Adipocyte (in vitro differentiated cells): ENCODE results near the gene PSMA8.
"Not testable (repeated sequence)": the region's sequence is repeated elsewhere in the genome, so short reads cannot be mapped to it uniquely, and the experiment has no call there.

Experiments used
- DNase-seq: peaks from one replicate; pipeline ENCODE4 v3.0.0-alpha.2; 2015; ENCODE audit warnings: low read depth
- H3K27me3 ChIP-seq: replicated peaks from 2 replicates; pipeline ENCODE4 v1.7.0; 2013; ENCODE audit warnings: mild to moderate bottlenecking, low read length, moderate library complexity; ENCODE audit not compliant: control insufficient read depth, insufficient read depth
- H3K36me3 ChIP-seq: 2 replicates; pipeline ENCODE4 v1.7.0; 2013; ENCODE audit warnings: low read length, mild to moderate bottlenecking, moderate library complexity; ENCODE audit not compliant: control insufficient read depth, insufficient read depth, severe bottlenecking
- H3K4me1 ChIP-seq: 2 replicates; pipeline ENCODE4 v1.7.0; 2013; ENCODE audit warnings: mild to moderate bottlenecking, low read length, moderate library complexity; ENCODE audit not compliant: control insufficient read depth, insufficient read depth
- H3K4me3 ChIP-seq: 2 replicates; pipeline ENCODE4 v1.7.0; 2013; ENCODE audit warnings: mild to moderate bottlenecking, low read length, moderate library complexity
- H3K9ac ChIP-seq: 2 replicates; pipeline ENCODE4 v1.7.0; 2013; ENCODE audit warnings: mild to moderate bottlenecking, low read length, moderate library complexity
- H3K9me3 ChIP-seq: 2 replicates; pipeline ENCODE4 v1.7.0; 2013; ENCODE audit warnings: mild to moderate bottlenecking, low read length, moderate library complexity; ENCODE audit not compliant: control insufficient read depth

The PSMA8 gene

DNA sequence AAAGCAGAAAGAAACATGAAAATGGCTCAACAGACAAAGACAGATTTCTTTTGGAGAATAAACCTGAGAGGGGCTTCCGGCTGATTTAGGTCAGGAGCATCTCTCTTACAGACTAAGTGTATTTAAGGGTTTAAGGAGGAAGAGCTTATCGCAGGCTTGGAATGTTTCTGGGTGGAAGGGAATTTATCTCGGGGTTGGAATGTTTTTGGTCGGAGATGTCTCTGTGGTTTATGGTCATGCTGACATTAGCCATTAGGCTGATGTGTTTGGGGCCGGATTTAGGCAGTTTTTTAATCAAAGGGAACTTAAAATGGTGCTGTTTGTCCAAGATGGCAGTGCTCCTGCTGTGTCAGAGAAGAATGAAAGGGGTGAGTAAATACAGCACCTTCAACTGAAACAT lies 14.4 kb upstream of the PSMA8 start:
- Histone ChIP-seq H3K9me3 (no peaks in the 10 kb centered on the region), H3K36me3 (no peaks in the 10 kb centered on the region), H3K4me1 (no peaks in the 10 kb centered on the region), H3K27me3 (no peaks in the 10 kb centered on the region), H3K9ac (no peak overlapping the region), H3K4me3 (no peak overlapping the region)
- DNase-seq, result no peak

DNA sequence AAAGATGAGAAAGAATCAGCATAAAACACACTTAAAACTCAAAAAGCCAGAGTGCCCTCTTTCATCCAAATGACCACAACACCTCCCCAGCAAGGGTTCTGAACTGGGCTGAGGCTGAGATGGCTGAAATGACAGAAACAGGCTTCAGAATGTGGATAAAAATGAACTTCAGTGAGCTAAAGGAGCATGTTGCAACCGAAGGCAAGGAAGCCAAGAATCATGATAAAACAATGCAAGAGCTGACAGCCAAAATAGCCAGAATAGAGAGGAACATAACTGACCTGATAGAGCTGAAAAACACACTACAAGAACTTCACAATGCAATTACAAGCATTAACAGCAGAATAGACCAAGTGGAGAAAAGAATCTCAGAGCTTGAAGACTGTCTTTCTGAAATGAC lies 12.2 kb upstream of the PSMA8 start:
- no peak overlapping the region for H3K4me3 ChIP-seq
- H3K9ac ChIP-seq, result no peak overlapping the region
- no peaks in the 10 kb centered on the region for H3K36me3 ChIP-seq
- peak; percentile 47 for DNase-seq
- H3K9me3 ChIP-seq, result no peaks in the 10 kb centered on the region
- H3K27me3 ChIP-seq, result no peaks in the 10 kb centered on the region
- no peaks in the 10 kb centered on the region for H3K4me1 ChIP-seq

DNA sequence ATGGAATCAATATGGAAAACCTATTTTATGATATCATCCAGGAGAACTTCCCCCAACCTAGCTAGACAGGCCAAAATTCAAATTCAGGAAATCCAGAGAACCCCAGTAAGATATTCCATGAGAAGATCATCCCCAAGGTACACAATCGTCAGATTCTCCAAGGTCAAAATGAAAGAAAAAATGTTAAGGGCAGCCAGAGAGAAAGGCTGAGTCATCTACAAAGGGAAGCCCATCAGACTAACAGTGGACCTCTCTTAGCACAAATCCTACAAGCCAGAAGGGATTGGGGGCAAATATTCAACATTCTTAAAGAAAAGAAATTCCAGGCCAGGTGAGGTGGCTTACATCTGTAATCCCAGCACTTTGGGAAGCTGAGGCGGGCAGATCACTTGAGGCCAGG lies 11.7 kb upstream of the PSMA8 start:
- not testable (repeated sequence) for H3K4me1 ChIP-seq, DNase-seq, H3K27me3 ChIP-seq, H3K9me3 ChIP-seq, H3K36me3 ChIP-seq, H3K9ac ChIP-seq, H3K4me3 ChIP-seq

DNA sequence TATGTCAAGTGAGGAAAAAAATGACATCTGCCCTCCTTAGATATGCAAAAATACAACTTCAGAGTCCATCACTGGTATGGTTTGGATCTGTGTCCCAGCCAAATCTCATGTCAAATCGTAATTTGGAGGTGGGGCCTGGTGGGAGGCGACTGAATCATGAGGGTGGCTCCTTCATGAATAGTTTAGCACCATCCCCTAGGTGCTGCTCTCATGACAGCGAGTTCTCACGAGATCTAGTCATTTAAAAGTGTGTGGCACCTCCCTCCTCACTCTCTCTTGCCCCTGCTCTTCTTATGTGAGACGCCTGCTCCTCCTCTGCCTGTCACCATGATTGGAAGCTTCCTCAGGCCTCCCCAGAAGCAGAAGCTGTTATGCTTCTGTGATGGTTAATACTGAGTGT lies 5.9 kb upstream of the PSMA8 start:
- no peak for DNase-seq
- no peaks in the 10 kb centered on the region for H3K9me3 ChIP-seq
- no peaks in the 10 kb centered on the region for H3K36me3 ChIP-seq
- no peaks in the 10 kb centered on the region for H3K4me1 ChIP-seq
- no peaks in the 10 kb centered on the region for H3K27me3 ChIP-seq
- H3K9ac ChIP-seq, result no peak overlapping the region
- no peak overlapping the region for H3K4me3 ChIP-seq

DNA sequence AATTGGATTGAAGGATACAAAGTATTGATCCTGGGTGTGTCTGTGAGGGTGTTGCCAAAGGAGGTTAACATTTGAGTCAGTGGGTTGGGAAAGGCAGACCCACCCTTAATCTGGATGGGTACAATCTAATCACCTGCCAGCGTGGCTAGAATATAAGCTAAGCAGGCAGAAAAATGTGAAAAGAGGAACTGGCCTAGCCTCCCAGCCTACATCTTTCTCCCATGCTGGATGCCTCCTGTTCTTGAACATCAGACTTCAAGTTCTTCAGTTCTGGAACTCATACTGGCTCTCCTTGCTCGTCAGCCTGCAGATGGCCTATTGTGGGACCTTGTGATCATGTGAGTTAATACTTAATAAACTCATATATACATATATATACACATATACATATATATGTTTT lies 5.5 kb upstream of the PSMA8 start:
- not testable (repeated sequence) for DNase-seq

DNA sequence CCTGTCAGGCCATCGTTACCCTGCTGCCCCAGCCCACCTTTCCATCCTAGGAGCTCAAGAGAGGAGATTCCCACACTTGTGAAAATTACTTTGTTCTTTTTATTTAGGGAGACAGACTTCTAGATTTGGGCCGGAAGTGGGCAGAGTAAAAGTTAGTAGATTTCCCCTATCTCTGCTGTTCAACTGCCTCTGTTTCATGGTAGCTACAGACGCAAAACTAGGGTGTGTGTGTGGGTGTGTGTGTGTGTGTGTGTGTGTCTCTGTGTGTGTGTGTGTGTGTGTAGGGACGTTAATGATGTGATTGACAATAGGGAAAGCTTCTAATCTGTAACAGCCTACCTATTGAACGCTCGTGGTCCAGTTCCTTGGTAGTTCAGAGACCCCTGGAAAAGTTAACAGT lies 438 bp downstream of the PSMA8 start:
- Histone ChIP-seq H3K9ac (no peak overlapping the region), H3K4me3 (no peak overlapping the region), H3K36me3 (no peaks in the 10 kb centered on the region), H3K27me3 (no peaks in the 10 kb centered on the region), H3K9me3 (no peaks in the 10 kb centered on the region), H3K4me1 (no peaks in the 10 kb centered on the region)
- no peak for DNase-seq

More for the DNA sequence above, 5.5 kb upstream of the PSMA8 start:
- not testable (repeated sequence) for H3K9ac ChIP-seq, H3K36me3 ChIP-seq, H3K4me3 ChIP-seq, H3K9me3 ChIP-seq, H3K4me1 ChIP-seq, H3K27me3 ChIP-seq

DNA sequence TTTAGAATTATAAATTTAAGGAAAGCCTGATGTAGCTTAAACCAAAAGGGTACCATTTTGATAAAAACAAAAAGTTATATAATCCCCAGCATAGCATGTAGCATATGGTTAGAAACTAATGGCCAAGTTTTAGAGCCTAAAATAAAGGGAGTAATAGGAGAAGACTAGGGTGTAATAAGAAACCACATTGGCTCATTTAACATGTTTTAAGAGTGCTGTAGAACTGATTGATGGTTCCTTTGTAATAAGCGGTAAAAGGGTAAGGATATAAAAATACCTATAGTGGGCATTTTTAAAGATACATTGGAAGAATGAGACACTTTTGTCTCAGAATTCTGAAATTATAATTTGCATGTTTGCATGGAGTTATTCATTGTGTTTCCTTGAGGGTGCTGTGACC lies 1.9 kb downstream of the PSMA8 start:
- no peaks in the 10 kb centered on the region for H3K36me3 ChIP-seq
- H3K4me3 ChIP-seq, result no peak overlapping the region
- no peak overlapping the region for H3K9ac ChIP-seq
- H3K27me3 ChIP-seq, result no peaks in the 10 kb centered on the region
- H3K9me3 ChIP-seq, result peaks cover 4% of the 10 kb centered on the region
- no peaks in the 10 kb centered on the region for H3K4me1 ChIP-seq
- no peak for DNase-seq

DNA sequence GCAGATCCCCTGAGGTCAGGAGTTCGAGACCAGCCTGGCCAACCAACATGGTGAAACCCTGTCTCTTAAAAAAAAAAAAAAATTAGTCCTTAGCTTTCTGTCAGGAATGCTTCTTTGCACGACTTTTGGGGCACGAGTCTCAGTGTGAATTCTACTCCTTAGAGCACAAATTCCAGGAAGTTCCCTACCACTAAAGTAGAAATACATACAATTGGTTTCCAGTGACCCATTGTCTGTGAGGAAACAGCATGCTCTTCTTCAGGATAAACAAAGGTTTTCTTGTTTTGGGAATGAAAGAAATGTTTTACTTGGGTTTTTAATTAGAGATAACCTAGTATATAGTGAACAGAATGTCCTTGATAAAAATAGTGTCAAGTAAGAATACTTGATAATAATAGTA lies 23.7 kb downstream of the PSMA8 start:
- H3K9me3 ChIP-seq, result no peaks in the 10 kb centered on the region
- DNase-seq, result no peak

DNA sequence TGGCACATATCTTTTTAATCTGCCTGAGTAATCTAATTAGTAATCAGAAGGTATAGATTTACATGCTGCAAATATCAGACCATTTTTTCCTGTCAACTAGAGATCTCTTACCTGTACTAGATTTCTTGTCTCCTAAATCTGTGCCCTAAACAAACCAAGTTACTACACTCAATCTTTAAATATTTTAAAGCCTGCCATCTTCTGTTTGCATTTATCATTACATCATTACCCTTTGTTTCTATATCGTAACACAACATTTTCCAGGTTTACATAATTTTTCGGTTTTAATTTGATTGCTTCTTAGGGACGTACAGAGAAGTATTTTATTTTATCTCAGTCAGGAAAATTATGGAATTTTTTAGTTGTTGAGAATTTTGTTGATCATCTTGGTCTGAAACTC lies 25.7 kb downstream of the PSMA8 start:
- peak; percentile 20 for DNase-seq
- Histone ChIP-seq H3K9me3 (no peaks in the 10 kb centered on the region), H3K4me3 (no peak overlapping the region), H3K9ac (no peak overlapping the region), H3K4me1 (no peaks in the 10 kb centered on the region), H3K36me3 (no peaks in the 10 kb centered on the region), H3K27me3 (no peaks in the 10 kb centered on the region)

More for the DNA sequence above, 23.7 kb downstream of the PSMA8 start:
- Histone ChIP-seq H3K27me3 (no peaks in the 10 kb centered on the region), H3K36me3 (no peaks in the 10 kb centered on the region), H3K4me3 (no peak overlapping the region), H3K4me1 (no peaks in the 10 kb centered on the region), H3K9ac (no peak overlapping the region)

DNA sequence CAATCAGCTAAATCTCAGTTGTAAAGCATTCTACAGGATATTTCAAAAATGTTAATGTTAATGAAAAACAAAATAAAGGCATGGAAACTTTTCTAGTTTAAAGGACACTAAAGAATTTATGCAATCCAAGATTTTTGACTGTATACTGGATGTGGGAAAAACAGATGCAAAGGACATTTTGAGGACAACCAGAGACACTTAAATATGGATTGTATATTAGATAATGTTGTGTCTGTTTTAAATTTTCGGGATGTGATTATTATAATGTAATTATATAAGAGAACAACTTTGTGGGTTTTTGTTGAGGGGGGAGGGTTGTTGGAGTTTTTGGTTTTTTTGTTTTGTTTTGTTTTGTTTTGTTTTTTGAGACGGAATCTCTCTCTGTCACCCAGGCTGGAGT lies 30.9 kb downstream of the PSMA8 start:
- DNase-seq, result no peak
- H3K4me3 ChIP-seq, result no peak overlapping the region
- no peaks in the 10 kb centered on the region for H3K4me1 ChIP-seq
- no peak overlapping the region for H3K9ac ChIP-seq
- H3K27me3 ChIP-seq, result no peaks in the 10 kb centered on the region
- H3K36me3 ChIP-seq, result no peaks in the 10 kb centered on the region
- no peaks in the 10 kb centered on the region for H3K9me3 ChIP-seq

DNA sequence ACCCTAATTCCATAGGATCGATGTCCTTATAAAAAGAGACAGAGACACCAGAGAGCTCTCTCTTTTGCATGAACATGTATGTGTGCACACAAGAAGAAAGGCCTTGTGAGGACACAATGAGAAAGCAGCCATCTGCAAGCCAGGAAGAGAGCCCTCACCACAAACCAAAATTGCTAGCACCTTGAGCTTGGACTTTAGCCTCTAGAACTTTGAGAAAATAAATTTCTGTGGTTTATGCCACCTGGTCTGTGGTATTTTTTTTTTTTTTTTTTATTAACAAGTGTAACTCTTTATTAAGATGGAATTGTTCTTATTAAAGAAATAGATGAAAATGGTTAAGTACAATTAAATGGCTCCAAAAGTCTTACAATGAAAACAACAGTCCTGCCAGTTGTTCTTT lies 33.9 kb downstream of the PSMA8 start:
- DNase-seq, H3K36me3 ChIP-seq, H3K9me3 ChIP-seq, H3K9ac ChIP-seq, H3K4me3 ChIP-seq, H3K27me3 ChIP-seq, H3K4me1 ChIP-seq: not testable (repeated sequence)

DNA sequence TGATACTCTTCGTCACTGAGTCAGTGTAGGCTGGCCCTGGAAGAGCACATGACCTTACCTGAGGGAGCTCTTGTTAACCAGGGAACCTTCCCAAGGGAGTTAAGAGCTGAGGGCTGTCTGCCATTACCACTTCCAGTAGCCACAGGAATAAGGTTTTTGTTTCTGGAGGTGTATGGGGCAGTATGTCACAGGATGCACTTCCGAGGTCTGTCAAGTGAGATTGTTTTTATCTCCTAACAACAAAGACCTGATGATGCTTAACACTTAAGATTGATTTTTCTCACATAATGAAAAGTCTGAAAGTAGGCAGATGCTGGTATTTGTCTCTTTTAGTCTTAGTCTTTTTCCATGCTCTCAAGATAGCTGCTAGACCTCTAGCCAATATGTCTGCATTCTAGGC lies 41.8 kb downstream of the PSMA8 start:
- Histone ChIP-seq H3K27me3 (peaks cover 10% of the 10 kb centered on the region), H3K4me3 (no peak overlapping the region), H3K4me1 (no peaks in the 10 kb centered on the region), H3K9me3 (no peaks in the 10 kb centered on the region), H3K36me3 (no peaks in the 10 kb centered on the region), H3K9ac (no peak overlapping the region)
- DNase-seq, result no peak
